ENCODE data around the gene OTOP1.
"Not testable (repeated sequence)": the region's sequence is repeated elsewhere in the genome, so short reads cannot be mapped to it uniquely, and the experiment has no call there.

OTOP1 gene, protein sequence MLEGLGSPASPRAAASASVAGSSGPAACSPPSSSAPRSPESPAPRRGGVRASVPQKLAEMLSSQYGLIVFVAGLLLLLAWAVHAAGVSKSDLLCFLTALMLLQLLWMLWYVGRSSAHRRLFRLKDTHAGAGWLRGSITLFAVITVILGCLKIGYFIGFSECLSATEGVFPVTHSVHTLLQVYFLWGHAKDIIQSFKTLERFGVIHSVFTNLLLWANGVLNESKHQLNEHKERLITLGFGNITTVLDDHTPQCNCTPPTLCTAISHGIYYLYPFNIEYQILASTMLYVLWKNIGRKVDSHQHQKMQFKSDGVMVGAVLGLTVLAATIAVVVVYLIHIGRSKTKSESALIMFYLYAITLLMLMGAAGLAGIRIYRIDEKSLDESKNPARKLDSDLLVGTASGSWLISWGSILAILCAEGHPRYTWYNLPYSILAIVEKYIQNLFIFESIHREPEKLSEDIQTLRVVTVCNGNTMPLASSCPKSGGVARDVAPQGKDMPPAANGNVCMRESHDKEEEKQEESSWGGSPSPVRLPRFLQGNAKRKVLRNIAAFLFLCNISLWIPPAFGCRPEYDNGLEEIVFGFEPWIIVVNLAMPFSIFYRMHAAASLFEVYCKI

DNA sequence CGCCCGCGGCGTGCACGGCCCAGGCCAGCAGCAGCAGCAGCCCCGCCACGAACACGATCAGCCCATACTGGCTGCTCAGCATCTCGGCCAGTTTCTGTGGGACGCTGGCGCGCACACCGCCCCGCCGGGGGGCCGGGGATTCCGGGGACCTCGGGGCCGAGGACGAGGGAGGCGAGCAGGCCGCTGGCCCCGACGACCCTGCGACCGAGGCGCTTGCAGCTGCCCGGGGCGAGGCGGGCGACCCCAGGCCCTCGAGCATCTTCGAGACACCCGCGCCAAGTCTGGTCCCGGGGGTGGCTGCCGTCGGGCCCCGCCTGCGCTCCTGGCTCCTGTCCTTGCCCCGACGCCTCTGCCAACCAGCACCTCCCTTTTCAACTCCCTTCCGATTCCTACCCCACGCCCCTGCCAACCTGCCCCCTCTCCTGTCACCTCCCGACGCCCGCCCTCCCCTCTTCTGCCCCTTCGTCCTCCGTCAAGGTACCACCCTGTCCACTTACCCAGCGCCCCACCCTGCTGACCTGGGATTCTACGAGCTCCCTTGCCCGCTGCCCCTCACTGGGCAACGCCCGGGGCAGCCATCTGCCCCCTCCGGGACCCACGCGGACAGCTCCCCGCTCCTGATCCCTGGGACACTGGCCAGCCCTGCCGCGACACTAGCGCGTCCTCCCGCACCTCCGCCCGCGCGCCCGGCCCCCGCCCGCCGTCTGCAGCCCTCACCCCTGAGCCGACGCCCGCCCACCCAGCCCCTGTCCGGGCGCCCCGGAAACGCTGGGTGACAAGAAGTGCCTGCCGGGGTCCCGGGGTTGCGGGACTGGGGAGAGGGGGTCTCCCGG lies at the start of gene OTOP1:
Gene OTOP1, minus strand, starts transcription at position 324 of the 833 bp plus-strand sequence. Its CDS starts 65 bp downstream, at position 259.
- H3K4me1 Mint-ChIP-seq: peaks cover 8% of the 10 kb centered on the region
- no peaks in the 10 kb centered on the region for H3K9me3 Mint-ChIP-seq
- H3K36me3 Mint-ChIP-seq (ENCODE audit: low read depth): peaks cover 1% of the 10 kb centered on the region
- ATAC-seq: no peak
- no peak within 1 kb of the TSS for H3K4me3 Mint-ChIP-seq
- no peak for DNase-seq
- H3K27me3 Mint-ChIP-seq: peaks cover 61% of the 10 kb centered on the region
- no peak within 1 kb of the TSS for H3K27ac Mint-ChIP-seq

DNA sequence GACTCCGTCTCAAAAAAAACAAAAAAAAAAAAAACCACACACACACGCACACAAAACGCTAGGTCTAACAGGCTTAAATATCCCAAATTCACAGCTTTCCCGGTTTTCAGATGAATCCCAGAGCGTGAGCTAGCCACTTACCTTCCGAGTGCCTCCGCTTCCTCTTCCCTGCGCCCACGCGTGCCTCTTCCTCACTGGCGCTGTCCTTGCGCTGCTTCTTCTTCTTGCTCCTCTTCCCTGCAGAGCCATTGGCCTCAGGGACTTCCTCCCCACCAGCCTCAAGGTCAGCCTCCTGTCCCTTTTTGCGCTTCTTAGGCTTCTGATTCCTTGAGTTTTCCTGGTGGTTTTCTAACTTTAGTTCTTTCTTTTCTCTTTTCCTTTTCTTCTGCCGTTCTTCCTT lies 47.5 kb upstream of the OTOP1 start:
- peaks cover 66% of the 10 kb centered on the region for H3K36me3 Mint-ChIP-seq (ENCODE audit: low read depth)
- no peak for ATAC-seq
- no peaks in the 10 kb centered on the region for H3K27me3 Mint-ChIP-seq
- H3K4me3 Mint-ChIP-seq: no peak overlapping the region
- H3K9me3 Mint-ChIP-seq: no peaks in the 10 kb centered on the region
- peaks cover 20% of the 10 kb centered on the region for H3K4me1 Mint-ChIP-seq
- H3K27ac Mint-ChIP-seq: peak overlapping the region; percentile 53
- DNase-seq: no peak

DNA sequence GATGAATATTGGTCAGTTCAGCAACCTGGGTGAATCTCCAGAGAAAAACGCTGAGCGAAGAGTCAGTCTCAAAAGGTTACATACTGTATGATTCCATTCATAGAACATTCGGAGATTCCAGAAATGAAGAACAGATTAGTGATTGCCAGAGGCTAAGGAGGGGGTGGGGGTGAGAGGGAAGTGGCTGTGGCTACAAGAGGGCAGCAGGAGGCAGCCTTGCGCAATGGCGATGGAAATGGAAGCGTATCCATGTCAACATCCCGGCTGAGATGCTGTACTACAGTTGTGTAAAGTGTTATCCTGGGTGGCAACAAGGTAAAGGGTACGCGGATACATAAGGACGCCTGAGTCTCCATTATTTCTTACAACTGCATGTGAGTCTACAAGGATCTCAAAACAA lies 45.2 kb upstream of the OTOP1 start:
- DNase-seq: no peak
- Mint-ChIP-seq H3K9me3 (no peaks in the 10 kb centered on the region), H3K27ac (no peak overlapping the region), H3K4me3 (no peak overlapping the region), H3K4me1 (peaks cover 28% of the 10 kb centered on the region), H3K36me3 (ENCODE audit: low read depth) (peaks cover 62% of the 10 kb centered on the region), H3K27me3 (no peaks in the 10 kb centered on the region)
- ATAC-seq: no peak

DNA sequence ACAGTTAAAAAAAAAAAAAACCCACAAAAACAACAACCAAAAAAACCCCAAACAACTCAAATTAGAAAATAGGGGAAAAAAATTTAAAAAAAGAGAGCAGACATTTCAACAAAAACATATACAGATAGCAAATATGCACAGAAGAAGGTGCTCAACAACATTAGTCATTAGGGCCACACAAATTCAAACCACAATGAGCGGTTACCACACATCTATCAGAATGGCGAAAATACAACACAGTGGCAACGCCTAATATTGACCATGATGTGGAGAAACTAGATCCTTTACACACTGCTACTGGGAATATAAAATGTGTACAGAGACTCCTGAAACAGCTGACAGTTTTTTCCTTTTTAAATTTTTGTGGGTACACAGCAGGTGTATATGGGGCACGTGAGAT lies 43.8 kb upstream of the OTOP1 start:
- Mint-ChIP-seq H3K36me3 (ENCODE audit: low read depth) (peaks cover 67% of the 10 kb centered on the region), H3K27ac (no peak overlapping the region), H3K4me3 (no peak overlapping the region), H3K27me3 (no peaks in the 10 kb centered on the region), H3K4me1 (peaks cover 33% of the 10 kb centered on the region), H3K9me3 (no peaks in the 10 kb centered on the region)
- ATAC-seq (no peak), DNase-seq (no peak)

DNA sequence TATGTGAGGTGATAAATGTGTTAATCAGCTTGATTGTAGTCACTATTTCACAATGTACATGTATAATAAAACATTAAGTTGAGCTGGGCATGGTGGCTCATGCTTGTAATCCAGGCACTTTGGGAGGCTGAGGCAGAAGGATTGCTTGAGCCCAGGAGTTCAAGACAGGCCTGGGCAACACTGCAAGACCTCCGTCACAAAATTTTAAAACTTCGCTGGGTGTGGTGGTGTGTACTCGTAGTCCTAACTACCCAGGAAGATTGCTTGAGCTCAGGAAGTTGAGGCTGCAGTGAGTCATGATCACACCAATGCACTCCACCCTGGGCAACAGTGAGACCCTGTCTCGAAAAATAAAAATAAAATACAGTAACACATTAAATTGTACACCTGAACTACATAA lies 43.1 kb upstream of the OTOP1 start:
- Mint-ChIP-seq H3K4me1 (peaks cover 33% of the 10 kb centered on the region), H3K9me3 (no peaks in the 10 kb centered on the region), H3K36me3 (ENCODE audit: low read depth) (peaks cover 61% of the 10 kb centered on the region), H3K27ac (peak overlapping the region; percentile 73), H3K27me3 (no peaks in the 10 kb centered on the region), H3K4me3 (peak overlapping the region; percentile 30)
- no peak for DNase-seq
- no peak for ATAC-seq

DNA sequence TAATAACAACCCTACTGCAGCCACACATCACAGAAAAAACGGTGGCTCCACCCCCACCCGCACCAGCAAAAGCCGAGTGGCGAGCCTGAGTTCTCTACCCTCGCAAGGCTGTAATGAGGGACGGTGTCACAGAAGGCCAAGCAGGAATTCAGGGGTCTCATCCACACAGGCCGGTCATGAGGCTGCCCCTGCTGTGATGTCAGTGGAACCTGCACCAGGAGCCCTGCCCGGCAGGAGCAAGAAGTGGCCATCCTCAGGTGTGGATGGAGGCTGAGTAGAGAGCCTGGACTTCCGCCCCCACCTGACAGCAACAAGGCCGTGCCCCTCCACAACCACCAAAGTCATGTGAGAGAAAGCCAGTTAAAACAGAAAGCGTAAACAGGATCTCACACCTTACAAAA lies 42.6 kb upstream of the OTOP1 start:
- Mint-ChIP-seq H3K27me3 (no peaks in the 10 kb centered on the region), H3K4me1 (peaks cover 33% of the 10 kb centered on the region), H3K4me3 (peak overlapping the region; percentile 30), H3K9me3 (no peaks in the 10 kb centered on the region), H3K27ac (peak overlapping the region; percentile 73), H3K36me3 (ENCODE audit: low read depth) (peaks cover 56% of the 10 kb centered on the region)
- no peak for DNase-seq
- no peak for ATAC-seq

DNA sequence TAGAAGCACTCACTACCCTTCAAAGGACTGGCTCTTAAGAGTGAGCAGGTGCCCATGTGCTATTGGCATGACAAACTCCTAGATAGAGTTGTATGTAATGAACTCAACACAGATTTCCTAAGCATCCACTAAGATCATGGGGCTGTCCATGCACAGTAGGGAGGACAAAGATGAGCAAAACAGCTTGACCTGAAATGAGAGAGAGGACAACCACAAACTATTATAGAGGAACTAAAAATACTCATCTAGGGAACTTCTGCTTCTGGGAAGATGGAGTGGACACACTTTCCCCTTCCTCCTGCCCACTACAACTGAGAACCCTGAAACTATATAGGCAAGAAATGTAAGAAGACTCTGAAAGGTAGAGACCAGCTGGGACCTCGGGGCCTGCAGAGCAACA lies 42.0 kb upstream of the OTOP1 start:
- ATAC-seq (no peak), DNase-seq (no peak)
- Mint-ChIP-seq H3K27me3 (no peaks in the 10 kb centered on the region), H3K27ac (peak overlapping the region; percentile 73), H3K9me3 (no peaks in the 10 kb centered on the region), H3K36me3 (ENCODE audit: low read depth) (peaks cover 53% of the 10 kb centered on the region), H3K4me1 (peaks cover 33% of the 10 kb centered on the region), H3K4me3 (peak overlapping the region; percentile 57)

DNA sequence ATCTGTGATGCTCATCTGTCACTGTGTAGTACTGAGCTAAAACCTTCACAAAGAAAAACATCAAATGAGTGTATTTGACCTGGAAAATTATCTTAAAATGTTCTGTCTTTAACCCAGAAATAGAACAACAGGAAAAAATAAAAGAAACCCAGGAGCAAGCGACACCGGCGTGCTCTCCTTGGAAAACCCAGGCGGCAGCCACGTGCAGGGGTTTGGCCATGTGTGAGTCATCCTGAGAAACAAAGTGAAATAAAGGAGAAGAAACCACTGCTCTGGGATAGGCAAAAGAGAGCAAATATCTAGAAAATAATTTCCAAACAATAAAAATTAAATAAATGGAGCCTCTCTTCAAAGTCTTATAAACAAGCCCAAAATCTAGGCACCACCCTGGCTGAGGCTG lies 41.3 kb upstream of the OTOP1 start:
- DNase-seq: no peak
- ATAC-seq: no peak
- Mint-ChIP-seq H3K4me3 (no peak overlapping the region), H3K4me1 (peaks cover 33% of the 10 kb centered on the region), H3K27ac (no peak overlapping the region), H3K36me3 (ENCODE audit: low read depth) (peaks cover 47% of the 10 kb centered on the region), H3K27me3 (no peaks in the 10 kb centered on the region), H3K9me3 (no peaks in the 10 kb centered on the region)

DNA sequence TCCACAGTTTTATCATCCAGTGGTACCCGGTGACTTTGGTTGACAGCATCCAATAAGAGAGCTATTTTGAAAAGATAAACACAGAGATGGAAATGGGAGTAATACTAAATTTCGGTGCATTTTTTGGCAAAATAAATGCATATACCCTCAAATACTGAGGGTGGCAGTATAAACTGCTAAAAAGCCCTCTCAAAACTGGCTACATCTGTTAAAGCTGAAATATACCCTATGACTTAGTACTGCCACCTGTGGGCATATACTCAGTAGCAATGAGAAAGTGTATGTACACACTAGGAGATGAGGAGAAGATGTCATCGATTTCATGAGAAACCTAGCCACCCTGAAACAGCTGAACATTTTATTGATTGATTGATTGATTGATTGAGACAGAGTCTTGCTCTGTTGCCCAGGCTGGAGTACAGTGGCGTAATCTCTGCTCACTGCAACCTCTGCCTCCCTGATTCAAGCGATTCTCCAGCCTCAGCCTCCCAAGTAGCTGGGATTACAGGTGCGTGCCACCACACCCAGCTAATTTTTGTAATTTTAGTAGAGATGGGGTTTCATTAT lies 33.5 kb upstream of the OTOP1 start:
- H3K9me3 Mint-ChIP-seq: no peaks in the 10 kb centered on the region
- ATAC-seq (peak; percentile 92), DNase-seq (no peak)
- H3K36me3 Mint-ChIP-seq (ENCODE audit: low read depth): no peaks in the 10 kb centered on the region
- peak overlapping the region; percentile 27 for H3K27ac Mint-ChIP-seq
- no peak overlapping the region for H3K4me3 Mint-ChIP-seq
- H3K27me3 Mint-ChIP-seq: no peaks in the 10 kb centered on the region
- peaks cover 3% of the 10 kb centered on the region for H3K4me1 Mint-ChIP-seq

DNA sequence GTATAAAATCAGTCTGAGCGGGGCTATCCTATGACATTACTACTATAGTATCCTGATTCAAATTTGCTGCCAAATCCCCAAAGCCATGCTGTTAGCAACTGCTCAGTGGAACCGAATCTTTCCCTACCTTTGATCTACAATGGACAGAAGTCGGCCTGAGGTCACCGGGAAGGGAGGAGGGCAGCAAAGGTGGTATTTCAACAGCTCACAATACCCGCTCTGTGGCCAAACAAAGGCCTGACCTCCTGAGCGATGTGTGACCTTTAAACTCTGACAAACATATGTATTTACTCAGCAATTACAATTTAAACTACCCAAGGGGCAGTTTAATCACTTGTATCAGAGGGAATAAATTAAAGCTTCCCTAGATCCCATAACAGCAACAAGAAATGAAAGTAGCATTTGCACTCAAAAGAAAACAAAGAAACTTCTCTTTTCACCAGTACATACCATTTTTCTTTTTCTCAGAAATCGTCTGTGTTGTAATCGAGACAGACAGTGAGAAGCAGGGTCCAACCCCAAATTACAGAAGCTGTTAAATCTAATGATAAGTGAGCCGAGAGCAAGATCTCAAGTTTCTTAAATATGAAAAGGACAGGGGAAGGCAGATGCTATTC lies 32.9 kb upstream of the OTOP1 start:
- H3K27me3 Mint-ChIP-seq: no peaks in the 10 kb centered on the region
- H3K9me3 Mint-ChIP-seq: no peaks in the 10 kb centered on the region
- no peak for DNase-seq
- no peak for ATAC-seq
- H3K4me3 Mint-ChIP-seq: no peak overlapping the region
- no peak overlapping the region for H3K27ac Mint-ChIP-seq
- no peaks in the 10 kb centered on the region for H3K36me3 Mint-ChIP-seq (ENCODE audit: low read depth)
- peaks cover 3% of the 10 kb centered on the region for H3K4me1 Mint-ChIP-seq

DNA sequence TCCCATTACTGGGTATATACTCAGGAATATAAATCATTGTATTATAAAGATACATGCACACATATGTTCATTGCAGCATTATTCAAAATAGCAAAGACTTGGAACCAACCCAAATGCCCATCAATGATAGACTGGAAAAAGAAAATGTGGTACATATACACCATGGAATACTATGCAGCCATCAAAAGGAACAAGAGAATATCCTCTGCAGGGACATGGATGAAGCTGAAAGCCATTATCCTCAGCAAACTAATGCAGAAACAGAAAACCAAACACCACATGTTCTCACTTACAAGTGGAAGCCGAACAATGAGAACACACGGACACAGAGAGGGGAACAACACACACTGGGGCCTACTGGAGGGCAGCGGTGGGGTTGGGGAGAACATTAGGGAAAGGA lies 31.0 kb upstream of the OTOP1 start:
- not testable (repeated sequence) for DNase-seq; H3K9me3 Mint-ChIP-seq; H3K36me3 Mint-ChIP-seq (ENCODE audit: low read depth); H3K4me1 Mint-ChIP-seq; H3K4me3 Mint-ChIP-seq; ATAC-seq; H3K27ac Mint-ChIP-seq; H3K27me3 Mint-ChIP-seq

DNA sequence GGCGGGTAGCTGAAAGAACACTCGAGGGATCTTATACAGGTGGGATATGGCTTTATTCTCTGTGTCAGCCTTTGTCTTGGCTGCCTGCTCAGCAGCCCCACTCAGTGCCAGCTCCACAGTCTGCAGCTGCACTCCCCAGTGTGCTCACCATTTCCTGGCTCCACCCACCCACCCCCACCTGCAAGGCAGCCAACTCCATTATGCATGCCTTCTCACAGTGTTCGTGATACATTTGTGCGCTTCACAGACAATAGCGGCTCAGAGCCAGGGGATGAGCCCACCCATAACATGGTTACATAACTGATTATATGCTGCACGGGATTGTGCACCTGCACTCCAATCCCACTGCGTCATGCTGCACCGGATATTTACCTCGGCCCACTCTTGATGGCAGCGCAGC lies 30.1 kb upstream of the OTOP1 start:
- ATAC-seq (no peak), DNase-seq (no peak)
- Mint-ChIP-seq H3K36me3 (ENCODE audit: low read depth) (no peaks in the 10 kb centered on the region), H3K27ac (no peak overlapping the region), H3K4me1 (peaks cover 8% of the 10 kb centered on the region), H3K4me3 (no peak overlapping the region), H3K9me3 (no peaks in the 10 kb centered on the region), H3K27me3 (no peaks in the 10 kb centered on the region)

DNA sequence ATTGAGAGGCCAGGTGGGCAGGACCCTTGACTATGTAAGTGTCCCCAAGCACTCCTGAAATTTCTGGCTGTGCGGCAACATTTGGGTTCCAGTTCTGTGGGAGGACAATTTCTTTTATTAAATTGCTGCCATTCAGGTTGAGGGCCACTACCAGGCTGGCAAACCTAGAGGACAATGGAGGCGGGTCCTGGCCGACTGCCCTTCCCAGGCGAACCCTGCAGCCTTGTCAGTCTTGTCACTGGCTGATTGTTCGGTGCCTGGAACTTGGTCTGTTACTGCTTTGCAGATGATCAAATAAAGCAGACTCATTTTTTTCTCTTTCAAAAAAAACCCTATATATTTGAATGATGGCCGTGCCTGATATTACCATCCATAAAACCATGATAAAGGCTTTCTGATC lies 27.9 kb upstream of the OTOP1 start:
- H3K9me3 Mint-ChIP-seq: no peaks in the 10 kb centered on the region
- no peaks in the 10 kb centered on the region for H3K27me3 Mint-ChIP-seq
- H3K4me3 Mint-ChIP-seq: no peak overlapping the region
- H3K36me3 Mint-ChIP-seq (ENCODE audit: low read depth): no peaks in the 10 kb centered on the region
- no peak for ATAC-seq
- H3K4me1 Mint-ChIP-seq: peaks cover 5% of the 10 kb centered on the region
- no peak overlapping the region for H3K27ac Mint-ChIP-seq
- DNase-seq: no peak

DNA sequence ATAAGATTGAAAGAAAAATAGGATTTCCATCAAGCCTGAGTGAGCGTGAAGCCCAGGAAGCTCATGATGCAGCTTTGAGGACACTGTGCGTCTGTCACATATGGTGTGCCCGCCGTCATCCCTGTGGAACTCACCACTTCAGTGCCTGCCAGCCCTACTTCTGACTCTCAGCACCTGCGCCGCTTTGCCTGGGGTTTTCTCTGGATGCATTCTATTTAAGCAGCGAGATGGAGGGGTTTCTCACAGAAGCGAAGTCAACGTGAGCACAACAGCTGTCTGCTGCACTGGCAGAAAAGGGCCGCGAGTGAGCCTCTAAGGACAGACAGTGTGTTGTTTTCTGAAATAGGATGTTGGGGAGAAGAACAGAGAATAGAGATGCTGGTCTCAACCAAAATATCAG lies 27.5 kb upstream of the OTOP1 start:
- H3K9me3 Mint-ChIP-seq: no peaks in the 10 kb centered on the region
- DNase-seq (no peak), ATAC-seq (no peak)
- H3K36me3 Mint-ChIP-seq (ENCODE audit: low read depth): no peaks in the 10 kb centered on the region
- no peaks in the 10 kb centered on the region for H3K27me3 Mint-ChIP-seq
- H3K27ac Mint-ChIP-seq: no peak overlapping the region
- no peak overlapping the region for H3K4me3 Mint-ChIP-seq
- peaks cover 5% of the 10 kb centered on the region for H3K4me1 Mint-ChIP-seq
